OCI-LY1 (cell line): ENCODE measurements around the gene PAX6.

Experiments used
- H2AFZ ChIP-seq: fragments of 200-600 bp; sonication (generic), shearing (Covaris generic); 2 replicates; pipeline ENCODE4 v1.6.0; 2014; ENCODE audit warnings: antibody characterized with exemption, mild to moderate bottlenecking, low read length
- H3F3A ChIP-seq: fragments of 200-600 bp; sonication (generic), shearing (Covaris generic); 2 replicates; pipeline ENCODE4 v1.6.0; 2014; ENCODE audit warnings: mild to moderate bottlenecking, antibody characterized with exemption, low read length, moderate library complexity; ENCODE audit not compliant: insufficient read depth
- H3K27ac ChIP-seq: fragments of 200-600 bp; sonication (generic); 2 replicates; pipeline ENCODE4 v1.5.1; 2014; ENCODE audit warnings: low read length, mixed run types, mild to moderate bottlenecking, low read depth; ENCODE audit not compliant: poor library complexity, severe bottlenecking
- H3K27me3 ChIP-seq: fragments of 200-600 bp; sonication (generic); 2 replicates; pipeline ENCODE4 v1.6.0; 2014; ENCODE audit warnings: antibody characterized with exemption, mild to moderate bottlenecking, low read length, moderate library complexity; ENCODE audit not compliant: insufficient read depth
- H3K36me3 ChIP-seq: fragments of 200-600 bp; sonication (generic); 2 replicates; pipeline ENCODE4 v1.6.1; 2014; ENCODE audit warnings: mild to moderate bottlenecking, antibody characterized with exemption, low read length, moderate library complexity, mixed read lengths; ENCODE audit not compliant: insufficient read depth
- H3K4me1 ChIP-seq: fragments of 200-600 bp; sonication (generic); 2 replicates; pipeline ENCODE4 v1.5.1; 2014; ENCODE audit warnings: mild to moderate bottlenecking, low read length, moderate library complexity; ENCODE audit not compliant: insufficient read depth, severe bottlenecking
- H3K4me2 ChIP-seq: fragments of 200-600 bp; sonication (generic), shearing (Covaris generic); 2 replicates; pipeline ENCODE4 v1.6.1; 2014; ENCODE audit warnings: low read length
- H3K4me3 ChIP-seq: fragments of 200-600 bp; sonication (generic); 2 replicates; pipeline ENCODE4 v1.5.1; 2014; ENCODE audit warnings: low read length, low read depth, mild to moderate bottlenecking, mixed read lengths; ENCODE audit not compliant: poor library complexity, severe bottlenecking
- H3K79me2 ChIP-seq: fragments of 200-600 bp; shearing (Covaris generic); 2 replicates; pipeline ENCODE4 v1.6.1; 2016; ENCODE audit warnings: mixed run types, low read length, mixed read lengths; ENCODE audit not compliant: insufficient read depth
- H3K9ac ChIP-seq: fragments of 200-600 bp; sonication (generic), shearing (Covaris generic); 2 replicates; pipeline ENCODE4 v1.6.1; 2014; ENCODE audit warnings: mild to moderate bottlenecking, low read length, mixed read lengths
- H3K9me2 ChIP-seq: fragments of 200-600 bp; sonication (generic), shearing (Covaris generic); 2 replicates; pipeline ENCODE4 v1.6.1; 2014; ENCODE audit warnings: low read depth, mild to moderate bottlenecking, low read length, mixed read lengths
- H3K9me3 ChIP-seq: fragments of 200-600 bp; shearing (Covaris generic); 2 replicates; pipeline ENCODE4 v1.6.1; 2014; ENCODE audit warnings: low read length, mixed read lengths
- H4K20me1 ChIP-seq: fragments of 200-600 bp; sonication (generic), shearing (Covaris generic); 2 replicates; pipeline ENCODE4 v1.6.0; 2016; ENCODE audit warnings: mild to moderate bottlenecking, low read length; ENCODE audit not compliant: insufficient read depth
- EZH2 ChIP-seq: fragments of 200-600 bp; sonication (generic), shearing (Covaris generic); IDR thresholded peaks from 2 replicates; pipeline ENCODE4 v1.8.0; 2017; ENCODE audit warnings: borderline replicate concordance, mixed run types, mild to moderate bottlenecking, antibody characterized with exemption, low read length, moderate library complexity, mixed read lengths
- TF ChIP-seq, protein P1 (sequence below): fragments of 200-600 bp; sonication (generic), shearing (Covaris generic); IDR thresholded peaks from 2 replicates; pipeline ENCODE4 v1.5.1; 2017; ENCODE audit warnings: mild to moderate bottlenecking, antibody characterized with exemption, low read length, moderate library complexity, mixed read lengths

Gene PAX6

DNA sequence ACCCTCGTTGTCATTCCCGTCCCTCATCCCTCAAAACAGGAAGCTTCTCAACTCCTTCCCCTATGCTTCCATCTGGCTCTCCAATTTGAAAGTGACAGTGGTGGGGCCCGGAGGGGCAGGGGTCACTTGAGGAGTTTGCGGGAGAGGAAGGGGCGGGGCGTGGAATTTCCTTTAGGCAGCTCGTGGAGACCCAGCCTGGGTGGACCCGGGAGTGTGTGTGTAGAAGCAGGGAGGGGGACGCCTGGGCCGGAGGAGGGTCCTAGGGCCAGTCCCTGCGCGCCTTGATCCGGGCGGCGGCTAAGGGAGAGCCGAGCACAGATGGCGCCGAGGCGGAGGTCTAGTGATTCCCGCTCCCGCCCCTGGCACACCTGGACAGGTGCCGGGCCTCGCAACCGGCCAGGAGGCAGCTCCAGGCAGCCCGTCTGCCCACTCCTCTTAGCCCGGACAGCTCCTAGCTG lies 7.8 kb upstream of the PAX6 start:
- no peaks in the 10 kb centered on the region for H3K79me2 ChIP-seq
- no peaks in the 10 kb centered on the region for H3K9me2 ChIP-seq
- H3K4me2 ChIP-seq = no peak overlapping the region
- TF ChIP-seq, protein P1, sequence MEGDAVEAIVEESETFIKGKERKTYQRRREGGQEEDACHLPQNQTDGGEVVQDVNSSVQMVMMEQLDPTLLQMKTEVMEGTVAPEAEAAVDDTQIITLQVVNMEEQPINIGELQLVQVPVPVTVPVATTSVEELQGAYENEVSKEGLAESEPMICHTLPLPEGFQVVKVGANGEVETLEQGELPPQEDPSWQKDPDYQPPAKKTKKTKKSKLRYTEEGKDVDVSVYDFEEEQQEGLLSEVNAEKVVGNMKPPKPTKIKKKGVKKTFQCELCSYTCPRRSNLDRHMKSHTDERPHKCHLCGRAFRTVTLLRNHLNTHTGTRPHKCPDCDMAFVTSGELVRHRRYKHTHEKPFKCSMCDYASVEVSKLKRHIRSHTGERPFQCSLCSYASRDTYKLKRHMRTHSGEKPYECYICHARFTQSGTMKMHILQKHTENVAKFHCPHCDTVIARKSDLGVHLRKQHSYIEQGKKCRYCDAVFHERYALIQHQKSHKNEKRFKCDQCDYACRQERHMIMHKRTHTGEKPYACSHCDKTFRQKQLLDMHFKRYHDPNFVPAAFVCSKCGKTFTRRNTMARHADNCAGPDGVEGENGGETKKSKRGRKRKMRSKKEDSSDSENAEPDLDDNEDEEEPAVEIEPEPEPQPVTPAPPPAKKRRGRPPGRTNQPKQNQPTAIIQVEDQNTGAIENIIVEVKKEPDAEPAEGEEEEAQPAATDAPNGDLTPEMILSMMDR = no peak
- TF ChIP-seq EZH2 = no peak
- H3K4me1 ChIP-seq = no peaks in the 10 kb centered on the region
- H2AFZ ChIP-seq = no peak overlapping the region
- H3F3A ChIP-seq = no peaks in the 10 kb centered on the region
- no peak overlapping the region for H3K4me3 ChIP-seq
- no peaks in the 10 kb centered on the region for H3K27me3 ChIP-seq
- no peaks in the 10 kb centered on the region for H4K20me1 ChIP-seq
- no peak overlapping the region for H3K27ac ChIP-seq
- no peaks in the 10 kb centered on the region for H3K9me3 ChIP-seq
- H3K9ac ChIP-seq = no peak overlapping the region
- no peaks in the 10 kb centered on the region for H3K36me3 ChIP-seq

DNA sequence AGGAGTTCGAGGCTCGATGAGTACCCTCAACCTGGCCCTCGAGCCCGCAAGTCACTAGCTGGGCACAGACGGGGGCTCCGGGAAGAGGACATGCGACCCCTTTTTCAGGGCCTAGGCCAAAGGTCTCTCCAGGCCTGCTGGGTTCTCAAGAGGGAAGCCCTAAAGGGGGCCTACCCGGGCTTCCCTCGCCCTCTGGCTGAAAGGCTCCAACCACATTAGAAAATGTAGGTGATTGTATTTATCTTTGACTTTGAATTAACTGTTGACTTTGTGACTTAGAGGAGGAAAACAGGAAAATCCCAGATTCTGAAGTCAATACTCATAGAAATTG lies 7.3 kb upstream of the PAX6 start:
- Histone ChIP-seq H3K9ac (no peak overlapping the region), H3K36me3 (no peaks in the 10 kb centered on the region), H3K4me3 (no peak overlapping the region), H4K20me1 (no peaks in the 10 kb centered on the region), H3K9me3 (no peaks in the 10 kb centered on the region), H3K27ac (no peak overlapping the region), H3K4me1 (peaks cover 3% of the 10 kb centered on the region), H3F3A (no peaks in the 10 kb centered on the region), H3K79me2 (no peaks in the 10 kb centered on the region), H2AFZ (no peak overlapping the region), H3K9me2 (no peaks in the 10 kb centered on the region), H3K27me3 (no peaks in the 10 kb centered on the region), H3K4me2 (no peak overlapping the region)
- TF ChIP-seq EZH2 = no peak
- TF ChIP-seq, protein P1 = no peak

DNA sequence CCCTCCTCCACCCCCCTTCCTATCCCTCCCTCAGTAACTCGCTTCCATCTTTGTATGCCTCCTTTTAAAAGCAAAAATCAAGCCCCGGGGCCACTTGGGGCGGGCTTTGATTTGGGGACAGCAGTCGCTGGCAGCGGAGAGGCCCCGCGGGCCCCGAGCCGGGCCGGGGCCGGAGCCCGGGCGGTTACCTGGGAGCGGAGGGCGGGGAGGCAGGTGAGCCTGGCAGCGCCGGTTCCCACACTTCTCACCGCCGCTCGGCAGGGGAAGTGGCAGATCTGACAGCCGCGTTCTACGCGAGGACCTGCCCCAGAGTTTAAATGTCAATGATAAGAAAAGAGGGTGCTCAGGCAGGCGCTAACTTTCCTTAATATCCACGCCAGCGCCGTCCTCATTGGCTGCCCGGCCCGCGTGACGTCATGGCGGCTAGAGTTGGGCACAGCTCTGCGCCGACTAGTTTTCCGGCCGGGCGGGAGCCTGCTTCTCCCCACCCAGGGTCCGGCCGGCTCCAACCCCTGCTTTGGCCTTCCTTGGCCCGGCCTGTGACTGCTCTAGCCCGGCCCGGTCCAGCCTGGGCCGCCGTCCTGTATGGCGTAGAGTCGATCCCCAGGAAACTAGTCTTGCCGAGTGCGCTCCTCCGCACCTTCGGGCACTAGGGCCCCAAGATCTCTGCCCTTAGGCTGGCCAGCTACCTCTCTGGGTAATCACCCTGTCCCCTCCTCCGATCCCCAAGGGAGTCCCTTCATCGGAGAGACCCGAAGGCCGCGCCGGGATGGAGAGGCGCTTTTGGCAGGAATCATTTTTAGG lies 6.7 kb upstream of the PAX6 start:
- no peaks in the 10 kb centered on the region for H3K9me3 ChIP-seq

More for the DNA sequence above, 6.7 kb upstream of the PAX6 start:
- Histone ChIP-seq H3F3A (no peaks in the 10 kb centered on the region), H2AFZ (no peak overlapping the region), H3K79me2 (no peaks in the 10 kb centered on the region), H4K20me1 (no peaks in the 10 kb centered on the region), H3K9ac (no peak overlapping the region), H3K27me3 (no peaks in the 10 kb centered on the region), H3K36me3 (no peaks in the 10 kb centered on the region), H3K9me2 (no peaks in the 10 kb centered on the region), H3K27ac (no peak overlapping the region), H3K4me2 (no peak overlapping the region), H3K4me1 (peaks cover 4% of the 10 kb centered on the region), H3K4me3 (no peak overlapping the region)
- TF ChIP-seq, protein P1 = no peak
